Ecto neural progenitor cell (in vitro differentiated cells): ENCODE data around the gene VPS13A.
"Not testable (repeated sequence)": the region's sequence is repeated elsewhere in the genome, so short reads cannot be mapped to it uniquely, and the experiment has no call there.

Experiments used
- DNase-seq: peaks from one replicate; pipeline ENCODE4 v3.0.0-alpha.2; 2018; ENCODE audit warnings: low spot score

VPS13A gene

GRCh38 chr9:77423841-77424240 lies 246.5 kb downstream of the VPS13A start:
- DNase-seq, result no peak

- no peak for DNase-seq
These were observed 247.7 kb downstream of the VPS13A start for GRCh38 chr9:77424993-77425392.

- DNase-seq, result no peak
These were observed 249.4 kb downstream of the VPS13A start for GRCh38 chr9:77426712-77427111.

- DNase-seq, result no peak
These were observed 250.1 kb downstream of the VPS13A start for GRCh38 chr9:77427256-77427927.

- DNase-seq, result no peak
These were observed 252.6 kb downstream of the VPS13A start for GRCh38 chr9:77429928-77430327.

- no peak for DNase-seq
These were observed 254.7 kb downstream of the VPS13A start for GRCh38 chr9:77432053-77432452.

GRCh38 chr9:77433675-77434445 lies 256.5 kb downstream of the VPS13A start:
- DNase-seq, result peak; percentile 66

- DNase-seq, result no peak
These were observed 257.9 kb downstream of the VPS13A start for GRCh38 chr9:77435277-77435676.

- no peak for DNase-seq
These were observed 258.4 kb downstream of the VPS13A start for GRCh38 chr9:77435688-77436087.

- no peak for DNase-seq
These were observed 261.3 kb downstream of the VPS13A start for GRCh38 chr9:77438653-77439052.

- no peak for DNase-seq
These were observed 262.7 kb downstream of the VPS13A start for GRCh38 chr9:77440057-77440456.

- not testable (repeated sequence) for DNase-seq
These were observed 263.8 kb downstream of the VPS13A start for GRCh38 chr9:77441124-77441523.

GRCh38 chr9:77442436-77442835 lies 265.1 kb downstream of the VPS13A start:
- DNase-seq, result no peak

- no peak for DNase-seq
These were observed 270.3 kb downstream of the VPS13A start for GRCh38 chr9:77447646-77448045.

GRCh38 chr9:77449240-77450084 lies 272.1 kb downstream of the VPS13A start:
- DNase-seq, result no peak

GRCh38 chr9:77450085-77450475 lies 272.7 kb downstream of the VPS13A start:
- DNase-seq, result no peak

- DNase-seq, result no peak
These were observed 274.2 kb downstream of the VPS13A start for GRCh38 chr9:77451507-77451906.

GRCh38 chr9:77453825-77454647 lies 276.7 kb downstream of the VPS13A start:
- no peak for DNase-seq

GRCh38 chr9:77454663-77455062 lies 277.3 kb downstream of the VPS13A start:
- no peak for DNase-seq

GRCh38 chr9:77455312-77455927 lies 278.1 kb downstream of the VPS13A start:
- DNase-seq, result no peak

GRCh38 chr9:77456829-77457437 lies 279.6 kb downstream of the VPS13A start:
- peak; percentile 78 for DNase-seq
